K562 (cell line): ENCODE results near the gene GCHFR. TPM values are rescaled to one million over a fixed set of nuclear protein-coding genes. Genes with fewer than 3 reads are reported as not detected.
A peak's percentile ranks its signal among the peaks of the same experiment; 100 is the strongest.

Experiments
- ADNP ChIP-seq: fragments of 200-800 bp; sonication (Bioruptor generic); IDR thresholded peaks from 2 replicates; pipeline ENCODE4 v1.6.1; 2016; ENCODE audit warnings: missing genetic modification characterization, missing compliant biosample characterization
- DIDO1 ChIP-seq: fragments of 450-650 bp; IDR thresholded peaks from 2 replicates; pipeline ENCODE4 v1.6.1; 2016; ENCODE audit warnings: low read depth, missing biosample characterization, missing genetic modification characterization
- ESRRB ChIP-seq: fragments of 250-450 bp; sonication (Bioruptor Pico); IDR thresholded peaks from 2 replicates; pipeline ENCODE4 v1.5.0; 2020; ENCODE audit warnings: mild to moderate bottlenecking, moderate library complexity, borderline replicate concordance
- ETV6 ChIP-seq, 3 experiments: fragments of 150-350 bp in 1 of 3; sonication (generic) in 1 of 3; formaldehyde crosslinking in 1 of 3; IDR thresholded peaks; 2 replicates each; pipeline versions ENCODE4 v1.6.1 to v1.8.0; 2014 to 2022; ENCODE audit warnings: borderline replicate concordance in 2 of 3, low read depth in 2 of 3, antibody characterized with exemption in 1 of 3, low read length in 1 of 3, mild to moderate bottlenecking in 1 of 3, missing genetic modification reagents in 1 of 3
- HIVEP1 ChIP-seq: fragments of 250-450 bp; sonication (Bioruptor Pico); IDR thresholded peaks from 2 replicates; pipeline ENCODE4 v1.4.0; 2020; ENCODE audit warnings: mild to moderate bottlenecking
- KAT8 ChIP-seq: fragments of 450-650 bp; IDR thresholded peaks from 2 replicates; pipeline ENCODE4 v1.6.1; 2016; ENCODE audit warnings: low read depth, mild to moderate bottlenecking
- KDM4B ChIP-seq, 2 experiments: fragments of 450-650 bp in 1 of 2; sonication (generic) in 1 of 2; IDR thresholded peaks; 2 replicates each; pipeline ENCODE4 v1.6.1; 2016 to 2017; ENCODE audit warnings: borderline replicate concordance in 2 of 2, antibody characterized with exemption in 1 of 2, low read depth in 1 of 2, mild to moderate bottlenecking in 1 of 2
- KLF10 ChIP-seq: fragments of 250-450 bp; sonication (Bioruptor Pico); IDR thresholded peaks from 2 replicates; pipeline ENCODE4 v1.6.1; 2021; ENCODE audit warnings: matching md5 sums
- MYC ChIP-seq, 2 experiments: fragments of 250-450 bp in 1 of 2; sonication (Bioruptor Pico) in 1 of 2; IDR thresholded peaks; 2 replicates each; pipeline versions ENCODE4 v1.5.1 to v1.6.1; 2012 to 2021; ENCODE audit warnings: low read depth in 2 of 2, borderline replicate concordance in 1 of 2, improper control_type of control experiment in 1 of 2, low read length in 1 of 2, mild to moderate bottlenecking in 1 of 2, moderate library complexity in 1 of 2
- NCOA4 ChIP-seq: fragments of 450-650 bp; IDR thresholded peaks from 2 replicates; pipeline ENCODE4 v1.6.1; 2018; ENCODE audit warnings: mild to moderate bottlenecking; ENCODE audit not compliant: partially characterized antibody
- NR2C2 ChIP-seq, 2 experiments: fragments of 200-800 bp in 1 of 2; sonication (Bioruptor generic) in 1 of 2; sonication (generic) in 1 of 2; formaldehyde crosslinking in 1 of 2; IDR thresholded peaks; 2 replicates each; pipeline versions ENCODE4 v1.6.1 to v1.8.0; 2016 to 2022; ENCODE audit warnings: mild to moderate bottlenecking in 1 of 2, missing compliant biosample characterization in 1 of 2, missing genetic modification characterization in 1 of 2, missing genetic modification reagents in 1 of 2
- PPARD ChIP-seq: fragments of 250-450 bp; sonication (Bioruptor Pico); IDR thresholded peaks from 2 replicates; pipeline ENCODE4 v1.8.0; 2022; ENCODE audit warnings: inconsistent platforms, mild to moderate bottlenecking, moderate library complexity
- RB1 ChIP-seq: fragments of 450-650 bp; IDR thresholded peaks from 2 replicates; pipeline ENCODE4 v1.6.1; 2017; ENCODE audit warnings: low read depth, mild to moderate bottlenecking
- SP2 ChIP-seq: IDR thresholded peaks from 2 replicates; pipeline ENCODE4 v1.6.1; 2011; ENCODE audit warnings: mild to moderate bottlenecking, low read depth, low read length, moderate library complexity; ENCODE audit not compliant: poor library complexity, severe bottlenecking; ENCODE audit errors: extremely low read depth
- THRA ChIP-seq: fragments of 450-650 bp; IDR thresholded peaks from 2 replicates; pipeline ENCODE4 v1.6.1; 2017; ENCODE audit warnings: mild to moderate bottlenecking, moderate library complexity
- ZBTB40 ChIP-seq, 2 experiments: fragments of 450-650 bp in 1 of 2; sonication (generic) in 1 of 2; formaldehyde crosslinking in 1 of 2; IDR thresholded peaks; 2 replicates each; pipeline versions ENCODE4 v1.7.1 to v1.9.0; 2016 to 2022; ENCODE audit warnings: inconsistent platforms in 1 of 2, mild to moderate bottlenecking in 1 of 2, missing genetic modification reagents in 1 of 2
- ZNF436 ChIP-seq: fragments of 250-450, 450-650 bp; sonication (Bioruptor Pico); formaldehyde crosslinking; IDR thresholded peaks from 2 replicates; pipeline ENCODE4 v1.7.0; 2020; ENCODE audit warnings: mild to moderate bottlenecking
- polyA plus RNA-seq, 8 experiments: library from polyadenylated mRNA; depleted of rRNA in 4 of 8; stranded (reverse) in 5 of 8; unstranded in 3 of 8; fragments of >200 nt; fragmentation: Nextera tagmentation in 2 of 8; fragmentation: Illumina TruSeq in 1 of 8; extraction: Ambion mirVana in 2 of 8; extraction: Trizol in 1 of 8; gene quantifications; 2 replicates each; pipeline versions ENCODE4 v1.2.1 to v1.2.3, GENCODE V29; 2011 to 2014; ENCODE audit warnings: inconsistent platforms in 1 of 8, missing spikeins in 1 of 8
- total RNA-seq, 7 experiments: library from RNA; depleted of rRNA in 6 of 7; stranded (reverse); fragments of >200 nt in 6 of 7; fragmentation: Illumina TruSeq in 2 of 7; extraction: Trizol in 2 of 7; gene quantifications; 2 replicates each; pipeline versions ENCODE4 v1.2.1 to v1.2.3, GENCODE V29; 2011 to 2021; ENCODE audit warnings: low replicate concordance in 1 of 7

GCHFR gene
- total and polyA plus RNA-seq, 9 of the 15 experiments (the other 6 are each of a cell fraction or from before 2014, with no cell fraction given) = 8.7 to 83.5 (median 20.8) TPM

- TF ChIP-seq PPARD (no peak), SP2 (no peak), ADNP (no peak), NCOA4 (no peak), KAT8 (no peak), ZBTB40 (IDR thresholded peaks at IDR 0.05) (no peak), ZBTB40 (CRISPR knock-in tag; IDR thresholded peaks at IDR 0.05) (no peak), KLF10 (CRISPR knock-in tag) (no peak), MYC (IDR thresholded peaks at IDR 0.05; ENCODE audit: low read depth, low read length) (peak; percentile 53; the same call in 1 of the 2 replicates), MYC (CRISPR knock-in tag; IDR thresholded peaks at IDR 0.05; ENCODE audit: borderline replicate concordance, low read depth) (no peak), THRA (no peak), HIVEP1 (CRISPR knock-in tag) (no peak), ESRRB (no peak), NR2C2 (CRISPR knock-in tag; IDR thresholded peaks at IDR 0.05) (no peak), NR2C2 (tag; IDR thresholded peaks at IDR 0.05) (no peak), RB1 (no peak), KDM4B (IDR thresholded peaks at IDR 0.05; ENCODE audit: borderline replicate concordance in 2 of 2, low read depth in 1 of 2) (no peak), ZNF436 (no peak), DIDO1 (tag) (no peak), ETV6 (IDR thresholded peaks at IDR 0.05; ENCODE audit: borderline replicate concordance in 1 of 2, low read depth in 2 of 2, low read length in 1 of 2) (no peak), ETV6 (CRISPR knock-in tag; IDR thresholded peaks at IDR 0.05; ENCODE audit: borderline replicate concordance) (no peak)
These were observed 6.9 kb upstream of the GCHFR start (continued) for GRCh38 chr15:40756938-40757337.
